Pancreas (tissue), 10 donors: ENCODE results near the gene P3H1. TPM values are rescaled to one million over a fixed set of nuclear protein-coding genes. Genes with fewer than 3 reads are reported as not detected.
A peak's percentile ranks its signal among the peaks of the same experiment; 100 is the strongest.
"Not testable (repeated sequence)": the region's sequence is repeated elsewhere in the genome, so short reads cannot be mapped to it uniquely, and the experiment has no call there.

Experiments used
- ATAC-seq, 4 donors: fragments of 200-7000 bp; cut with Tn5 transposase; one replicate each; pipeline versions ENCODE4 v1.8.0 to v1.9.1; 2020; ENCODE audit warnings: mild to moderate bottlenecking in 4 of 4, moderate library complexity in 4 of 4
- DNase-seq, 6 donors: peaks; one replicate each; pipeline ENCODE4 v3.0.0-alpha.2; 2020
- FAIRE-seq: peaks from 2 replicates; lab custom pipeline; 2012; peaks lifted over from hg19 to GRCh38; lab: Jason Lieb, UNC
- H3K27ac ChIP-seq, 4 donors: fragments of 200-600 bp; sonication (generic); 1 replicate in 3 of 4; 2 replicates in 1 of 4; pipeline versions ENCODE4 v1.5.0 to v1.8.0; 2020
- H3K27me3 ChIP-seq, 4 donors: fragments of 200-600 bp; one replicate each; pipeline ENCODE4 v1.8.0; 2021
- H3K36me3 ChIP-seq, 3 donors: fragments of 200-600 bp; sonication (generic) in 1 of 3; one replicate each; pipeline versions ENCODE4 v1.5.0 to v1.8.0; 2020 to 2021
- H3K4me1 ChIP-seq, 3 donors: fragments of 200-600 bp; one replicate each; pipeline ENCODE4 v1.8.0; 2021
- H3K4me3 ChIP-seq, 4 donors: fragments of 200-600 bp; sonication (generic) in 2 of 4; one replicate each; pipeline versions ENCODE4 v1.5.0 to v1.8.0; 2020 to 2021
- H3K9me3 ChIP-seq, 4 donors: fragments of 200-600 bp; one replicate each; pipeline ENCODE4 v1.8.0; 2021
- CTCF ChIP-seq, 4 donors: fragments of 200-600 bp; sonication (generic) in 3 of 4; IDR thresholded peaks; one replicate each; pipeline versions ENCODE4 v1.5.0 to v1.8.0; 2021; ENCODE audit warnings: antibody characterized with exemption in 4 of 4
- WGBS, 2 donors: extraction: QIAGEN DNeasy Blood & Tissue Kit; methylation state at CpG; one replicate each; pipeline ENCODE4 v1.1.7; 2013; 5-methylcytosine and 5-hydroxymethylcytosine counted together
- intact Hi-C, 3 donors: fragments of 100-400 bp; cut with DNase I; formaldehyde crosslinking; loops; one replicate each; pipeline versions ENCODE4 v1.11.1 to v1.14.2; 2022
- polyA plus RNA-seq, 2 donors: library from polyadenylated mRNA; stranded (reverse); fragments of 200-250 nt; gene quantifications; one replicate each; pipeline ENCODE4 v1.2.3, GENCODE V29; 2013
- total RNA-seq, 6 donors: library from RNA; stranded (reverse); fragmentation: NEBNext Ultra II Directional in 4 of 6; extraction: Animal tissue kit (Norgen Biotek cat#: 25700) in 4 of 6; gene quantifications; one replicate each; pipeline versions ENCODE4 v1.2.1 to v1.2.4, GENCODE V29; 2021 to 2023
- donor health status: healthy with polysubstance abuse.
- donor health status: DM: no; HTN: no; CAD: no; lungs with moderate emphysema.
- donor health status: DM: no; HTN: no; CAD: no.
- donor health status: control.
- donor health status: control.
- donor health status: Bipolar disorder and iron deficiency.
- donor health status: DM: yes; HTN: yes; CAD: no.
- donor health status: DM: no; HTN: no; CAD: no.
- donor health status: DM: no; HTN: no; CAD: no.
- donor health status: DM: yes; HTN: yes; CAD: no.

Gene P3H1
- total and polyA plus RNA-seq, 8 donors: 6.8 to 37.0 (median 14.0) TPM

DNA sequence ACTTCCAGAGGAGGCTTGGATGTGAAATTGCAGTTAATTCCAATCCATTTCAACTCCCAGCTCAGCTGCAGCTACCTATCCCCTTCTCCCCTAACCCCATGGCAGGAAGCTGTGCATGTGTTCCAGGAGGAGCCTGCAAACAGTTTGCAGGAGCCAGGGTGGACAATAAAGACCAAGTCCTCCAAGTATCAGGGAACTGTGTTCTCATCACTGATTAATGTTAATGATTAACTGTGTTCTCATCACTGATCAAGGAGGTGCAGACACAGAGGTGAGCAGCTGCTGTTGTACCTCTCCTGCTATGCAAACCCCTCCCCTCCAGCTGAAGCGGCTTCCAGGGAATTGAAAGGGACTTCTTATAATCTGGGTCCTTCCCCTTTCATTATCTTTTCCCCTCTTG, 46.0 kb downstream of the P3H1 start:
- FAIRE-seq: no peak
- no peaks in the 10 kb centered on the region for H3K4me1 ChIP-seq
- no peaks in the 10 kb centered on the region for H3K9me3 ChIP-seq
- H3K4me3 ChIP-seq: no peak overlapping the region
- no peak for DNase-seq
- peak in 3 of 4 donors; percentile 65 to 84 (median 83) for ATAC-seq
- no peaks in the 10 kb centered on the region for H3K36me3 ChIP-seq
- H3K27me3 ChIP-seq: no peaks in the 10 kb centered on the region
- no peak for TF ChIP-seq CTCF (IDR thresholded peaks at IDR 0.05)
- WGBS, 2 donors: 76 to 81% methylated on average over 1 of the region's 1 CpG
- no peak overlapping the region for H3K27ac ChIP-seq
- intact Hi-C loops: no loop called here

- H3K27me3 ChIP-seq, intact Hi-C loops, H3K27ac ChIP-seq, H3K36me3 ChIP-seq, DNase-seq, H3K4me3 ChIP-seq, H3K4me1 ChIP-seq, FAIRE-seq, ATAC-seq, H3K9me3 ChIP-seq: not testable (repeated sequence)
Observed at GRCh38 chr1:42714441-42714840, 52.4 kb downstream of the P3H1 start.

DNA sequence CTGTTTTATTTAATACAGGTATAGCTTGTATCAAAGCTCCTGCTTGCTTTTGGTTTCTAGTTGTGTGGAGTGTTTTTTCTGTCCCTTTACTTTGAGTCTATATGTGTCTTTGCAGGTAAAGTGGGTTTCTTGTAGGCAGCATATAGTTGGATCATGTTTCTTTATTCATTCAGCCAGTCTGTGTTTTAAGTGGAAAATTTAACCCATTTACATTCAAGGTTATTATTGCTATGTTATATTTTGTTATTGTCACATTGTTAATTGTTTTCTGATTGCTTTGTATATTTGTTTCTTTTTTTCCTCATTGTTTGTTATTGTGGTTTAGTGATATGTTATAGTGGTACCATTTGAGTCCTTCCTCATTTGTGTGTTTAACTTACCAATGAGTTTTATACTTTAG, 53.5 kb downstream of the P3H1 start:
- no peak overlapping the region for H3K27ac ChIP-seq
- DNase-seq (no peak), FAIRE-seq (no peak), ATAC-seq (no peak)
- TF ChIP-seq CTCF (IDR thresholded peaks at IDR 0.05): no peak
- H3K27me3 ChIP-seq: no peaks in the 10 kb centered on the region
- no peak overlapping the region for H3K4me3 ChIP-seq
- no peaks in the 10 kb centered on the region for H3K36me3 ChIP-seq
- intact Hi-C loops: no loop called here
- H3K9me3 ChIP-seq: no peaks in the 10 kb centered on the region
- H3K4me1 ChIP-seq: no peaks in the 10 kb centered on the region

- H3K27ac ChIP-seq, H3K36me3 ChIP-seq, H3K27me3 ChIP-seq, H3K4me1 ChIP-seq, H3K4me3 ChIP-seq, ATAC-seq, H3K9me3 ChIP-seq, intact Hi-C loops, FAIRE-seq, DNase-seq: not testable (repeated sequence)
- WGBS, 2 donors: 72 to 73% methylated on average over 3 of the region's 3 CpGs
Observed at GRCh38 chr1:42712808-42713207, 54.0 kb downstream of the P3H1 start.

GRCh38 chr1:42703888-42704464, 62.9 kb downstream of the P3H1 start:
- no peaks in the 10 kb centered on the region for H3K4me1 ChIP-seq
- no peak for TF ChIP-seq CTCF (IDR thresholded peaks at IDR 0.05)
- no peak overlapping the region for H3K4me3 ChIP-seq
- intact Hi-C loops: no loop called here
- no peak for ATAC-seq
- DNase-seq: no peak
- no peak for FAIRE-seq
- H3K27me3 ChIP-seq: no peaks in the 10 kb centered on the region
- H3K27ac ChIP-seq: no peak overlapping the region
- H3K36me3 ChIP-seq: peaks cover 0 to 28% (median 0%) of the 10 kb centered on the region in 3 donors
- no peaks in the 10 kb centered on the region for H3K9me3 ChIP-seq
- 95 to 97% methylated on average over 7 of the region's 7 CpGs for WGBS, 2 donors

DNA sequence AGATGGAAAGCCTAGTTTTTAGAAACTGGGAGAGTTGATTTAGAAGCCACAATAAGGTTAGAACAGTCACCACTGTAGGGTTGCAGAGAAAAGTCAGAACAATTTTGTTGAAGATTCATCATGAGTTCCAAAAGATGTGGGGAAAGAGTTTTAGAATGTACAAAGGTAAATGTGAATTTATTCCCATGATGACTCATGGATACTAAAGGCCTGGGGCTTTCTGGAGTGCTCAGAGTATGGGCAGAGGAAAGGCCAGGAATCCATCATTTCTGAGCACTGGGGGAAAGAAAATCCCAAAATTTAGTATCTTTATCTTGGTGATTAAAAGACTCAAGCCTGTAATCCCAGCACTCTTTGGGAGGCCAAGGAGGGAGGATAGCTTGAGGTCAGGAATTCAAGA, 66.8 kb downstream of the P3H1 start:
- H3K4me1 ChIP-seq: no peaks in the 10 kb centered on the region

More for the DNA sequence above, 66.8 kb downstream of the P3H1 start:
- FAIRE-seq (no peak), DNase-seq (no peak), ATAC-seq (no peak)
- Histone ChIP-seq H3K4me3 (no peak overlapping the region), H3K9me3 (no peaks in the 10 kb centered on the region), H3K36me3 (peaks cover 4 to 49% (median 12%) of the 10 kb centered on the region in 3 donors), H3K27me3 (no peaks in the 10 kb centered on the region), H3K27ac (no peak overlapping the region)
- intact Hi-C loops: no loop called here
- no peak for TF ChIP-seq CTCF (IDR thresholded peaks at IDR 0.05)
